Stomach (tissue), 4 donors: ENCODE data around the gene SIGLEC7.

Experiments
- POLR2A ChIP-seq, 4 donors: fragments of 450-650 bp; IDR thresholded peaks; one replicate each; pipeline ENCODE4 v1.6.1; 2016; ENCODE audit warnings: antibody characterized with exemption in 4 of 4, control low read depth in 2 of 4, mild to moderate bottlenecking in 1 of 4, moderate library complexity in 1 of 4
- POLR2AphosphoS5 ChIP-seq, 3 donors: sonication (generic); formaldehyde crosslinking; IDR thresholded peaks; one replicate each; pipeline ENCODE4 v1.6.1; 2016; ENCODE audit warnings: antibody characterized with exemption in 3 of 3
- TF ChIP-seq, protein P1 (sequence below), 7 experiments: fragments of 450-650 bp in 4 of 7; fragments of 200-600 bp in 3 of 7; sonication (generic) in 3 of 7; IDR thresholded peaks; one replicate each; pipeline ENCODE4 v1.5.1; 2016 to 2019; ENCODE audit warnings: antibody characterized with exemption in 7 of 7, control low read depth in 2 of 7, mild to moderate bottlenecking in 1 of 7

- TF ChIP-seq, protein P1, sequence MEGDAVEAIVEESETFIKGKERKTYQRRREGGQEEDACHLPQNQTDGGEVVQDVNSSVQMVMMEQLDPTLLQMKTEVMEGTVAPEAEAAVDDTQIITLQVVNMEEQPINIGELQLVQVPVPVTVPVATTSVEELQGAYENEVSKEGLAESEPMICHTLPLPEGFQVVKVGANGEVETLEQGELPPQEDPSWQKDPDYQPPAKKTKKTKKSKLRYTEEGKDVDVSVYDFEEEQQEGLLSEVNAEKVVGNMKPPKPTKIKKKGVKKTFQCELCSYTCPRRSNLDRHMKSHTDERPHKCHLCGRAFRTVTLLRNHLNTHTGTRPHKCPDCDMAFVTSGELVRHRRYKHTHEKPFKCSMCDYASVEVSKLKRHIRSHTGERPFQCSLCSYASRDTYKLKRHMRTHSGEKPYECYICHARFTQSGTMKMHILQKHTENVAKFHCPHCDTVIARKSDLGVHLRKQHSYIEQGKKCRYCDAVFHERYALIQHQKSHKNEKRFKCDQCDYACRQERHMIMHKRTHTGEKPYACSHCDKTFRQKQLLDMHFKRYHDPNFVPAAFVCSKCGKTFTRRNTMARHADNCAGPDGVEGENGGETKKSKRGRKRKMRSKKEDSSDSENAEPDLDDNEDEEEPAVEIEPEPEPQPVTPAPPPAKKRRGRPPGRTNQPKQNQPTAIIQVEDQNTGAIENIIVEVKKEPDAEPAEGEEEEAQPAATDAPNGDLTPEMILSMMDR (IDR thresholded peaks at IDR 0.05) = no peak
- TF ChIP-seq POLR2A (IDR thresholded peaks at IDR 0.05) (no peak), POLR2AphosphoS5 (IDR thresholded peaks at IDR 0.05) (no peak)
Observed at GRCh38 chr19:51195316-51195586, 53.1 kb downstream of the SIGLEC7 start.
